ENCODE results near the gene SEC22A.

SEC22A gene, protein sequence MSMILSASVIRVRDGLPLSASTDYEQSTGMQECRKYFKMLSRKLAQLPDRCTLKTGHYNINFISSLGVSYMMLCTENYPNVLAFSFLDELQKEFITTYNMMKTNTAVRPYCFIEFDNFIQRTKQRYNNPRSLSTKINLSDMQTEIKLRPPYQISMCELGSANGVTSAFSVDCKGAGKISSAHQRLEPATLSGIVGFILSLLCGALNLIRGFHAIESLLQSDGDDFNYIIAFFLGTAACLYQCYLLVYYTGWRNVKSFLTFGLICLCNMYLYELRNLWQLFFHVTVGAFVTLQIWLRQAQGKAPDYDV

GRCh38 chr3:123201557-123202427 lies at the start of gene SEC22A:
TSS of gene SEC22A (plus strand) at chr3:123201943. CDS start at chr3:123209218, 7,275 bp downstream.
- peak; percentile 93 for DNase-seq (ENCODE audit: low spot score)
- TF ChIP-seq CTCF (IDR thresholded peaks at IDR 0.05; ENCODE audit: extremely low read depth, missing control alignments), result no peak

DNA sequence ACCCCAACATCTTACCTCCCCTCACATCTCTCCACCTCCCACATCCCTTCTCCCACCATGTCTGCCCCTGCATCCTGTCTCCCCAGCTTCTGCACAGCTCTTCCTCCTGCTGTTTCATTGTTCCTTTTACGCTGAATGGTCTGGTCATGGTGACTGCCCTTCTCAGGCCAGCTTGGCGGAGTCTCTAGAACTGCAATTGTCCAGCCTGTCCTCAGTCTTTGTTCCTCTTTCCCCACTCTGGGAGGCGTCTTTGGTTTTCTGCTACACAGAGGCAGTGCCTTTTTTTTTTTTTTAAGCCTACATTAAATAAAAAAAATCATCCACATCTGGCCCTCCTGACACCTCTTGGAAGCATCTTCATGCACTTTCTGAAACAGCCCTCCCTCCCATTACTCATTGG lies 49.1 kb upstream of the SEC22A start:
- TF ChIP-seq CTCF (IDR thresholded peaks at IDR 0.05; ENCODE audit: extremely low read depth, missing control alignments), result no peak
- DNase-seq (ENCODE audit: low spot score), result no peak

- no peak for DNase-seq (ENCODE audit: low spot score)
These were observed 48.4 kb upstream of the SEC22A start for GRCh38 chr3:123153125-123154019.

DNA sequence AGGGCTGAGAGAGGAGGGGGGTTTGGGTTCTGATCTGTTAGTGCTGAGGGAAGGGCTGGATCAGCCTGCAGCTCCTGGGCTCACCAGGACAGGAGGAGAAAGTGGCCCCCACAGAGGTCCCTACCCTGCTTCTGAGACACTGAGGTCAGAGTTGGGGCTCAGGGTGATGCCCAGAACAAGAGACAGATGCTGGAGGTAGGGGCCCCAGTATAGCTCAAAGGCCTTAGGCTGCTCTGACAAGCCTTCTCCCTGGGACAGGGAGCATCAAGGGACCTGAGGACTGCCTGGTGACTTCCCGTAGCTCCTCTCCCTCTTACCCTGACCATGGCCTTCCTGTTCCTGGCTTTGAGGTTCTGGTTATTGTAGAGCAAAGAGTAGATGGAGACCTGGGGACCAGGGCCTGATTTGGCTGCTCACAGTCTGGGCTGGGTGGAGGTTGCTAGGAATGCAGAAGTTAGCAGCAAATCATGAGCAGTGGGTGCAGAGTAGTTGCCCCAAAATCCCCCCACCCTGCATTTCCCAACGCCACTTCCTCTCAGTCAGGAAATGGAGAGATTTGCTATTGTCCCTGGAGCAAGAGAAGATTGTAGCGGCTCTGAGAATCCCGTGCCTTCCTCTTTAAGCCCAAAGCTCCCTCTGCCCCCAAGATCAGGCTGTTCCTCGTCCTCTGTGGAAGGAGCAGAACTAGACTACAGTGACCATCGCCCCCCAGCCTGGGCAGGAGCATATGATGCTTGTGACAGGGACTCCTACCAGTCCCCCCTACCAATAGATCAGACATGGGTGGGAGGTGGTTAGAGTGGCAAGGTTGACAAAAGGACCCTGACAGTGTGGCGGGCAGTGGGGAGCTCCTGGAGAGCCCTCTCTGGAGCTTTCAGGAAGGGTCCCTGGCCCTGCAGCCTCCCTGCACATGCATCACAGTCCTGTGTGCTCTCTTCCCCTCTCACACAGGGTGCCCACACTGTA lies 47.4 kb upstream of the SEC22A start:
- DNase-seq (ENCODE audit: low spot score), result no peak
- no peak for TF ChIP-seq CTCF (IDR thresholded peaks at IDR 0.05; ENCODE audit: extremely low read depth, missing control alignments)

More at GRCh38 chr3:123153125-123154019, 48.4 kb upstream of the SEC22A start:
- no peak for TF ChIP-seq CTCF (IDR thresholded peaks at IDR 0.05; ENCODE audit: extremely low read depth, missing control alignments)

GRCh38 chr3:123155471-123156011 lies 46.2 kb upstream of the SEC22A start:
- no peak for DNase-seq (ENCODE audit: low spot score)
- TF ChIP-seq CTCF (IDR thresholded peaks at IDR 0.05; ENCODE audit: extremely low read depth, missing control alignments), result no peak
